Measurements from ENCODE around the gene KLHL8.

- TF ChIP-seq POLR2A (IDR thresholded peaks at IDR 0.05) (no peak), POLR2AphosphoS5 (IDR thresholded peaks at IDR 0.05; ENCODE audit: insufficient read depth in 1 of 2, low read depth in 1 of 2) (no peak)
- TF ChIP-seq, protein P1, sequence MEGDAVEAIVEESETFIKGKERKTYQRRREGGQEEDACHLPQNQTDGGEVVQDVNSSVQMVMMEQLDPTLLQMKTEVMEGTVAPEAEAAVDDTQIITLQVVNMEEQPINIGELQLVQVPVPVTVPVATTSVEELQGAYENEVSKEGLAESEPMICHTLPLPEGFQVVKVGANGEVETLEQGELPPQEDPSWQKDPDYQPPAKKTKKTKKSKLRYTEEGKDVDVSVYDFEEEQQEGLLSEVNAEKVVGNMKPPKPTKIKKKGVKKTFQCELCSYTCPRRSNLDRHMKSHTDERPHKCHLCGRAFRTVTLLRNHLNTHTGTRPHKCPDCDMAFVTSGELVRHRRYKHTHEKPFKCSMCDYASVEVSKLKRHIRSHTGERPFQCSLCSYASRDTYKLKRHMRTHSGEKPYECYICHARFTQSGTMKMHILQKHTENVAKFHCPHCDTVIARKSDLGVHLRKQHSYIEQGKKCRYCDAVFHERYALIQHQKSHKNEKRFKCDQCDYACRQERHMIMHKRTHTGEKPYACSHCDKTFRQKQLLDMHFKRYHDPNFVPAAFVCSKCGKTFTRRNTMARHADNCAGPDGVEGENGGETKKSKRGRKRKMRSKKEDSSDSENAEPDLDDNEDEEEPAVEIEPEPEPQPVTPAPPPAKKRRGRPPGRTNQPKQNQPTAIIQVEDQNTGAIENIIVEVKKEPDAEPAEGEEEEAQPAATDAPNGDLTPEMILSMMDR (IDR thresholded peaks at IDR 0.05), result no peak
Observed at GRCh38 chr4:87112063-87112462, 108.4 kb downstream of the KLHL8 start.
